GM12878 (cell line): ENCODE measurements around the gene USP17L12. TPM values are rescaled to one million over a fixed set of nuclear protein-coding genes. Genes with fewer than 3 reads are reported as not detected.
"Not testable (repeated sequence)": the region's sequence is repeated elsewhere in the genome, so short reads cannot be mapped to it uniquely, and the experiment has no call there.

Source experiments
- ATAC-seq: fragments of 200-7000 bp; cut with Tn5 transposase; 3 replicates; pipeline ENCODE4 v1.9.1; 2020; ENCODE audit warnings: mild to moderate bottlenecking, moderate library complexity
- Bru-seq: library from RNA; stranded (reverse); fragments of 400-500 nt; gene quantifications from one replicate; lab custom pipeline; 2021; lab: Mats Ljungman, UMichigan
- BruChase-seq, 2 experiments: library from RNA; stranded (reverse); fragments of 400-500 nt; gene quantifications; one replicate each; lab custom pipeline; 2021; lab: Mats Ljungman, UMichigan
- BruUV-seq: library from RNA; stranded (reverse); fragments of 400-500 nt; replicated peaks from 2 replicates; lab custom pipeline; 2021; lab: Mats Ljungman, UMichigan
- CTCF ChIA-PET: fragments of 300-600 bp; sonication (Branson Sonifier 250); formaldehyde crosslinking; extraction: SDS; loops from one replicate; lab custom pipeline; 2021; ENCODE audit warnings: inconsistent platforms; lab: Yijun Ruan, JAX
- POLR2A ChIA-PET: fragments of 350-600 bp; formaldehyde crosslinking; extraction: SDS; loops from one replicate; lab custom pipeline; 2021; ENCODE audit warnings: inconsistent platforms; lab: Charles Lee
- RAD21 ChIA-PET: fragments of 300-600 bp; sonication (Branson Sonifier 250); formaldehyde crosslinking; loops from one replicate; lab custom pipeline; 2023; ENCODE audit warnings: antibody characterized with exemption; ENCODE audit not compliant: unreplicated experiment; lab: Charles Lee
- SMC1A ChIA-PET: fragments of 300-600 bp; sonication (Branson Sonifier 250); formaldehyde crosslinking; loops from one replicate; lab custom pipeline; 2023; ENCODE audit not compliant: unreplicated experiment, uncharacterized antibody; lab: Charles Lee
- DNase-seq: peaks from one replicate; pipeline ENCODE4 v3.0.0-alpha.2; 2011; ENCODE audit warnings: low read depth, low spot score
- FAIRE-seq: peaks from 3 replicates; lab custom pipeline; 2011; peaks lifted over from hg19 to GRCh38; lab: Jason Lieb, UNC
- H2AFZ ChIP-seq: 2 replicates; pipeline ENCODE4 v1.6.0; 2011; ENCODE audit warnings: low read depth, low read length, control low read depth; ENCODE audit not compliant: control insufficient read depth
- H3K27ac ChIP-seq: 2 replicates; pipeline ENCODE4 v1.5.1; 2011; ENCODE audit warnings: control low read depth; ENCODE audit not compliant: control insufficient read depth, insufficient read depth
- H3K27me3 ChIP-seq, 2 experiments: replicated peaks in 1 of 2; 2 replicates each; pipeline versions ENCODE4 v1.6.0 to v1.6.1; 2011; ENCODE audit warnings: low read length in 1 of 2; ENCODE audit not compliant: control insufficient read depth in 2 of 2, insufficient read depth in 2 of 2
- H3K36me3 ChIP-seq, 2 experiments: 2 replicates each; pipeline ENCODE4 v1.5.1; 2011; ENCODE audit warnings: low read length in 1 of 2; ENCODE audit not compliant: control insufficient read depth in 2 of 2, insufficient read depth in 2 of 2
- H3K4me1 ChIP-seq: 2 replicates; pipeline ENCODE4 v1.6.1; 2011; ENCODE audit warnings: mild to moderate bottlenecking, low read length, moderate library complexity, mixed read lengths; ENCODE audit not compliant: control insufficient read depth, insufficient read depth
- H3K4me2 ChIP-seq: 2 replicates; pipeline ENCODE4 v1.6.0; 2011; ENCODE audit warnings: control low read depth; ENCODE audit not compliant: control insufficient read depth, insufficient read depth
- H3K4me3 ChIP-seq: fragments of 200-600 bp; sonication (generic); 2 replicates; pipeline ENCODE4 v1.5.1; 2016
- H3K79me2 ChIP-seq: 2 replicates; pipeline ENCODE4 v1.6.0; 2011; ENCODE audit warnings: low read length; ENCODE audit not compliant: control insufficient read depth, insufficient read depth
- H3K9ac ChIP-seq: 2 replicates; pipeline ENCODE4 v1.8.0; 2011; ENCODE audit warnings: low read length, control low read depth, mixed read lengths; ENCODE audit not compliant: control insufficient read depth, insufficient read depth
- H3K9me3 ChIP-seq: replicated peaks from 3 replicates; pipeline ENCODE4 v1.5.1; 2011; ENCODE audit warnings: mild to moderate bottlenecking, low read length; ENCODE audit not compliant: control insufficient read depth, insufficient read depth
- H4K20me1 ChIP-seq: 2 replicates; pipeline ENCODE4 v1.6.0; 2011; ENCODE audit not compliant: control insufficient read depth, insufficient read depth
- WGBS: methylation state at CpG from one replicate; pipeline ENCODE4 v1.1.6; 2016; ENCODE audit warnings: low lambda C conversion rate; ENCODE audit not compliant: insufficient replicate concordance, insufficient coverage; ENCODE audit errors: missing lambda C conversion rate; 5-methylcytosine and 5-hydroxymethylcytosine counted together
- in situ Hi-C: fragments of 300-500 bp; cut with MboI; formaldehyde crosslinking; loops from 9 replicates; pipeline ENCODE4 v1.14.3; 2018; ENCODE audit warnings: mixed read lengths
- intact Hi-C: fragments of 100-400 bp; cut with micrococcal nuclease; formaldehyde crosslinking; loops from one replicate; pipeline ENCODE4 v1.14.2; 2022; ENCODE audit not compliant: unreplicated experiment
- long read RNA-seq, 2 experiments: library from polyadenylated mRNA; unstranded; transcript quantifications; one replicate each; pipeline ENCODE4 v2.0.0, GENCODE V29; 2019 to 2020
- polyA minus RNA-seq, 3 experiments: library from RNA; depleted of rRNA, polyadenylated mRNA; stranded (reverse); fragments of >200 nt; gene quantifications; 2 replicates each; pipeline ENCODE4 v1.2.3, GENCODE V29; 2011
- polyA plus RNA-seq, 11 experiments: library from polyadenylated mRNA; depleted of rRNA in 4 of 11; unstranded in 6 of 11; stranded (reverse) in 5 of 11; fragments of >200 nt; fragmentation: Nextera tagmentation in 4 of 11; fragmentation: Illumina TruSeq in 1 of 11; extraction: Ambion mirVana in 4 of 11; extraction: Trizol in 1 of 11; gene quantifications; 1 replicate in 1 of 11; 2 replicates in 10 of 11; pipeline versions ENCODE4 v1.2.1 to v1.2.3, GENCODE V29; 2011 to 2016; ENCODE audit warnings: inconsistent platforms in 2 of 11, missing spikeins in 2 of 11, low read depth in 1 of 11
- total RNA-seq, 4 experiments: library from RNA; depleted of rRNA in 3 of 4; stranded (reverse); fragments of >200 nt in 3 of 4; fragmentation: Illumina TruSeq in 1 of 4; extraction: Trizol in 1 of 4; gene quantifications; 2 replicates each; pipeline versions ENCODE4 v1.2.1 to v1.2.3, GENCODE V29; 2013 to 2021

USP17L12 gene, protein sequence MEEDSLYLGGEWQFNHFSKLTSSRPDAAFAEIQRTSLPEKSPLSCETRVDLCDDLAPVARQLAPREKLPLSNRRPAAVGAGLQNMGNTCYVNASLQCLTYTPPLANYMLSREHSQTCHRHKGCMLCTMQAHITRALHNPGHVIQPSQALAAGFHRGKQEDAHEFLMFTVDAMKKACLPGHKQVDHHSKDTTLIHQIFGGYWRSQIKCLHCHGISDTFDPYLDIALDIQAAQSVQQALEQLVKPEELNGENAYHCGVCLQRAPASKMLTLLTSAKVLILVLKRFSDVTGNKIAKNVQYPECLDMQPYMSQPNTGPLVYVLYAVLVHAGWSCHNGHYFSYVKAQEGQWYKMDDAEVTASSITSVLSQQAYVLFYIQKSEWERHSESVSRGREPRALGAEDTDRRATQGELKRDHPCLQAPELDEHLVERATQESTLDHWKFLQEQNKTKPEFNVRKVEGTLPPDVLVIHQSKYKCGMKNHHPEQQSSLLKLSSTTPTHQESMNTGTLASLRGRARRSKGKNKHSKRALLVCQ
- not detected in 2 replicates for total RNA-seq (2013; cell fraction: nucleolus; rRNA removed)
- total RNA-seq (2014; rRNA removed) (not detected in 2 replicates), total RNA-seq (2014; rRNA removed; fragmentation: Illumina TruSeq; extraction: Trizol) (not detected in 2 replicates), total RNA-seq (2021) (not detected in 2 replicates), polyA plus RNA-seq (2011; rRNA removed) (not detected in 2 replicates), polyA plus RNA-seq (2014; fragmentation: Illumina TruSeq; extraction: Trizol) (not detected in 2 replicates), polyA plus RNA-seq (2014; fragmentation: Nextera tagmentation; extraction: Ambion mirVana) (not detected), polyA plus RNA-seq (2014; rRNA removed) (not detected in 2 replicates), polyA plus RNA-seq (2016; fragmentation: Nextera tagmentation; extraction: Ambion mirVana) (not detected), polyA minus RNA-seq (2011; rRNA and poly(A)+ RNA removed) (not detected in 2 replicates), Bru-seq, nascent RNA (not detected), BruChase-seq, experiment 1, labeled RNA remaining after a 6-hour chase (not detected), BruChase-seq, experiment 2, labeled RNA remaining after a 2-hour chase (not detected)
- polyA plus RNA-seq (2011; ENCODE audit: low read depth) = not detected
- polyA plus RNA-seq (2011; cell fraction: cytosol; rRNA removed) = not detected in 2 replicates
- polyA plus RNA-seq (2011; cell fraction: nucleus; rRNA removed) = not detected in 2 replicates
- polyA plus RNA-seq (2012) = not detected in 2 replicates
- polyA minus RNA-seq (2011; cell fraction: cytosol; rRNA and poly(A)+ RNA removed) = not detected in 2 replicates
- not detected in 2 replicates for polyA minus RNA-seq (2011; cell fraction: nucleus; rRNA and poly(A)+ RNA removed)
- long read RNA-seq, experiment 1 = 0 reads
- long read RNA-seq, experiment 2 = 0 reads

- RAD21 ChIA-PET, in situ Hi-C loops, H3K9me3 ChIP-seq, H4K20me1 ChIP-seq, H3K27me3 ChIP-seq, ATAC-seq, POLR2A ChIA-PET, H3K79me2 ChIP-seq, DNase-seq, H3K4me1 ChIP-seq, H2AFZ ChIP-seq, H3K27ac ChIP-seq, CTCF ChIA-PET, FAIRE-seq, BruUV-seq, H3K9ac ChIP-seq, H3K4me3 ChIP-seq, SMC1A ChIA-PET, H3K36me3 ChIP-seq, intact Hi-C loops, H3K4me2 ChIP-seq: not testable (repeated sequence)
- no CpG with 5 or more reads among the region's 13 CpGs for WGBS
Observed at GRCh38 chr4:9219852-9220251, at the start of gene USP17L12. Gene USP17L12 (plus strand): TSS chr4:9220152. CDS start chr4:9220152, 0 bp downstream.

GRCh38 chr4:9210357-9210756 is 9.6 kb upstream of the USP17L12 start, which contains the start of gene USP17L10:
Gene USP17L10 (plus strand): TSS chr4:9210657. CDS start chr4:9210657, 0 bp downstream.
- H3K9me3 ChIP-seq, H2AFZ ChIP-seq, BruUV-seq, H3K79me2 ChIP-seq, H3K4me2 ChIP-seq, H3K9ac ChIP-seq, RAD21 ChIA-PET, FAIRE-seq, DNase-seq, SMC1A ChIA-PET, intact Hi-C loops, H3K4me3 ChIP-seq, H3K4me1 ChIP-seq, CTCF ChIA-PET, H3K27ac ChIP-seq, H3K27me3 ChIP-seq, ATAC-seq, in situ Hi-C loops, H4K20me1 ChIP-seq, POLR2A ChIA-PET, H3K36me3 ChIP-seq: not testable (repeated sequence)
- no CpG with 5 or more reads among the region's 13 CpGs for WGBS

DNA sequence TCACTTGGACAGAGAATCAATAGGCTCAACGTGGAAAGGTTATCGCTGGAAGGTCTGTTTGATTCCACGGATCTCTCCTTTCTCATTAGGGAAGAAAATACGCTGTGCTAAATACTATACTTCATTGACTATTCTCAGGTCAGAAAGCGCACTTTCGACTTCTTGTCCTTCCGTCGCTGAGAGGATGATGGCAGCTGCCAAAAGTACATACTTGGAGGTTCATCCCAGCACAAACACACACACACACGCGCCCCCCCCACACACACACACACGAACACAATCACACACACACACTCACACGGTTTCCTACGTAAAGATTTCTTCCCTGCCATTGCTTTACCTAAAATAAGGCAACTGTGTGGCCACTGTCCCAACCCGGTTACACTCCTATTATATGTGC is 5.3 kb upstream of the USP17L12 start:
- POLR2A ChIA-PET, H3K9me3 ChIP-seq, H3K36me3 ChIP-seq, H3K9ac ChIP-seq, FAIRE-seq, CTCF ChIA-PET, DNase-seq, H4K20me1 ChIP-seq, ATAC-seq, intact Hi-C loops, H3K4me1 ChIP-seq, H3K79me2 ChIP-seq, H2AFZ ChIP-seq, H3K4me3 ChIP-seq, H3K27ac ChIP-seq, H3K4me2 ChIP-seq, in situ Hi-C loops, SMC1A ChIA-PET, H3K27me3 ChIP-seq, RAD21 ChIA-PET, BruUV-seq: not testable (repeated sequence)
- 47% methylated on average over 10 of the region's 14 CpGs for WGBS
